Transverse colon (tissue), 3 donors: ENCODE results near the gene SART3.

ENCODE experiments used
- CTCF ChIP-seq, 5 experiments: fragments of 200-600 bp in 3 of 5; fragments of 450-650 bp in 2 of 5; sonication (generic) in 3 of 5; IDR thresholded peaks; 1 replicate in 2 of 5; 2 replicates in 3 of 5; pipeline ENCODE4 v1.5.1; 2016 to 2017; ENCODE audit warnings: antibody characterized with exemption in 5 of 5, inconsistent platforms in 3 of 5, mild to moderate bottlenecking in 2 of 5, moderate library complexity in 1 of 5
- POLR2A ChIP-seq: fragments of 450-650 bp; IDR thresholded peaks from one replicate; pipeline ENCODE4 v1.6.1; 2016; ENCODE audit warnings: antibody characterized with exemption, mild to moderate bottlenecking, moderate library complexity

DNA sequence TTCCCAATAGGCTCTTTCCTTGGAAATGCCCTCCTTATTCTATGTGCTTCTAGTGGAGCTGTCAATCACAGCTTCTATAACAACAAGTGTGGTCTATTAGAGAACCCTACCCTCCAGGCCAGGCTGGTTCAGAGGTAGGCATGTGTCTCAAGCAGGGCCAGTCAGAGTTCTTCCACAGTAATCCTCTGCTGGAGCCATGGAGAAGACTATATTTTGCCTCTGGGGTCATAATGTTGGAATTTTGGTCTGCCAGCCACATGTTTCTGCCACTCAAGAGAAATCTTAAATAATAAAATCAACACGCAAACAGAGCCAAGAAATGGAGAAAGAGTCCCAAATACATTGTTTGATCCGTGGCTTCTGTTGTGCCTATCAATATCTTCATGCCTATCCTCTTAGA lies 69.7 kb downstream of the SART3 start:
- TF ChIP-seq POLR2A (no peak), CTCF (IDR thresholded peaks at IDR 0.05) (no peak)
